ENCODE measurements around the gene HGS. TPM values are rescaled to one million over a fixed set of nuclear protein-coding genes. Genes with fewer than 3 reads are reported as not detected.

The HGS gene
- polyA plus RNA-seq, 4 donors, result 88.9 to 110 (median 96.0) TPM

DNA sequence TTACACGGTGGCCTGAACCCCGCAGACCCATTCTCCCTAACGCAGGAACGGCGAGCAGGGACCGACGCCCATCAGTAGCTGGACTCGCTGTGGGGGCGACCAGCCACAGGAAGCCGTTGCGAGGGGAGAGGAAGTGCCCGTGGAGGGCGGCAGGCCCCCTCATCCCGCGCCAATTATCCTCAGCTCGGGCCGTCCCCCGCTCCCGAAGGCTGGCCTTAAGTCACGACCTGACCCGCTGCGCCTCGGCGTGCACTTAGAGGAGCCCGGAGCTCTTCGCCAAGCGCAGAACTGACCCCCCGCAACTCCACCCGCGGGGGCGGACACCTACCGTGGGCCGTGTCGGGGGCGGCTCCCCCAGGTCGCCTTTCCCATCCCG is 615 bp upstream of the HGS start:
- DNase-seq (ENCODE audit: low read depth in 4 of 4, low spot score in 3 of 4), result no peak

DNA sequence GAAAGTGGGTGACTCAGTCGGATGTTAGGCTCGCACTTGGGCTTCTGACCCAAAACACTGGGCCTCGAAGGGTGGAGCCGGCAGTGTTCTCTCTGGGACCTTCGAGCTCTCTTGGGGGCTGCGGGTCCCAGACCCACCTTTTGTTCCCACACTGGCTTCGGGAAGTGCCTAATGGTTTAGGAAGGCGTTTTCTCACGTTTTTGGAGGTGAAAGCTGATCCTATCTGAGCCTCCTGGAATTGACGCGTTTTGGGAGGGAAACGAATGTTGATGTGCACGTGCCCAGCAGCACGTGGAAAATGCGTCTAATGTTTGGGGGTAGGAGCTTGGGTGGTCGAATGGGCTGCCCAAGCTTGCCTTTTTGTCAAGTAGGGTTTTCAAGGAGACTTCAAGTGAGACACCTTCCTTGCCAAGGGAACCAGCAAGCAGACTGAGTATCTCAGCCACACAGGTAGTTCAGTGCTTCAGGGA is 666 bp downstream of the HGS start:
- DNase-seq (ENCODE audit: low read depth in 4 of 4, low spot score in 3 of 4), result no peak

DNA sequence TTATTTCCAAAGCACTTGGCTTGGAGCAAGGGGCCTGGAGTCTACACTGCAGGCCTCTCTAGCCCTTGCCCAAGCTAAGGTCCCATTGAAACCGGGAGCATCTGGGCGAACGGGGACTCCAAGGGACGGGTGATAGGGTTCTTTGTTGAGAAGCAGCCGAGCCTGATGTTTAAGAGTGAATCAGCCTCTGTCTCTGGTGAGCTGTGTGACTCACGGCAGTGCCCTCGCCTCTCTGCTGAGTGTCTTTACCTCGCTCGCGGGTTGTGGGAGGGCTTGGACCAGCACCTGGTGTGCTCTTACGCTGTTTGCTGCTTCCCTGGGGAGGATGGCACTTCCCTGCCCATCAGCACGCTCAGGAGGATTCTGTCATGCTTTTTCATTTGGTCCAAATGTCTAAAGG is 1.3 kb downstream of the HGS start:
- no peak for DNase-seq (ENCODE audit: low read depth in 4 of 4, low spot score in 3 of 4)

DNA sequence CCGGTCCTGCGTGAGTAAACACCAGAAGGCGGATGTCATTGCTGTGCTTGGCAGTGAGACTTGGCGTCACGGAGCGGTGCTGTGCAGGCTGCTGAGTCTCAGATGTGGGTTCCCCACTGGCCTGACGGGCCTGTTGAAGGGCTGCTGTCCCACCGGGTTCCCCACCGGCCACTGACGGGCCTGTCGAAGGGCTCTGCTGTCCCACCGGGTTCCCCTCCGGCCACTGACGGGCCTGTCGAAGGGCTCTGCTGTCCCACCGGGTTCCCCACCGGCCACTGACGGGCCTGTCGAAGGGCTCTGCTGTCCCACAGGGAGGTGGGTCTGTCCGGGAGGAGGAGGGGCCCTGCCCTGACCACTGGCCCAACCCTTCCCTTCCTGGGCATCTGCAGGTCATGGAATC is 2.8 kb downstream of the HGS start:
- DNase-seq (ENCODE audit: low read depth in 4 of 4, low spot score in 3 of 4), result no peak

DNA sequence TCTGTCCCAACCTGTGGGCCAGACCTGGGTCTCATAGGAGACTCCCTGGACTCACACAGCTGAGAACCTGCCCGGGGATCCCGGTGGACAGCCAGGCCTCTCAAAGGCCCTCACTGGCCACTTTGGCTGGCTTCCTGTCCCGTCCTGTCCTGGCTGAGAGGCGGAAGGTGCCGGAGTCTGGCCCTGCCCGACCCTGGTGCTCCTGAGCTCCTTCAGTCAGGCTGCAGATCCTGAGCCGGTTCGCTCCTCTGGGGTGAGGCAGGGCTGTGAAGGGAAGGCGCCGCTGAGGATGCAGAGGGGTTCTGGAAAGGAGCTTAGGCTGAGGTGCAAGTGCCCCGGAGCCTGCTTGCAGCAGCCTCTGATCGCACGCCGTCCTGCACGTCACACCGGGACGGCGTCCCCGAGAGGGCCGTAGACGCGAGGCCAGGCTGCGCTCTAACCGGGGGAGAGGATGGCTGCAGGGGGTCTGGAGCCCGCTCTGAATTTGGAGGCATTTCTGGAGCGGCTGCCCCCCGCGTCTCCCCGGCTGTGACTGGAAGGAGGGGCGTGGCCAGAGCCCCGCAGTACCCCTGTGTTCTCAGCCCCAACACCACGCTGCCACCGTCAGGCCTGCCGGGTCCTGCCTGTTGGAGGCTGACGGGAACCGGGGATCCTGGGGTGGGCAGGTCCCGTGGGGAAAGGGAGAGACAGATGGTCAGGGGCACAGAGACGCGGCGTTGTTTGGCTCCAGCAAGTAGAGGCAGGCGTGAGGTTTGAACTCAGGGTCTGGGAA is 4.1 kb downstream of the HGS start:
- no peak for DNase-seq (ENCODE audit: low read depth in 4 of 4, low spot score in 3 of 4)

DNA sequence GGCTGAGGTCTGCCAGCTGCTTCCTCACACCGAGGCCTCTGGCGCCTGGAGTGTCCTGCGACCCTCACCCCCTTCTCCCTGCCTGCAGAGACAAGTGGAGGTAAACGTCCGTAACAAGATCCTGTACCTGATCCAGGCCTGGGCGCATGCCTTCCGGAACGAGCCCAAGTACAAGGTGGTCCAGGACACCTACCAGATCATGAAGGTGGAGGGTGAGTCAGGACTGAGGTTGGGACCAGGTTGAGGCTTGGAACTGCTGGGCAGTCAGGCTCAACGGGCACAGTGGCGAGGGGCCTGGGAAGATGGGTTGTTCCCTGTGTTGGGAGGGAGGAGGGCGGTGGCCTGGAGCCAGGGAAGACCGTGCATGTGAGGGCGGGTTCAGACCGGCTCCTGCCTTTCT is 4.8 kb downstream of the HGS start:
- DNase-seq (ENCODE audit: low read depth in 4 of 4, low spot score in 3 of 4), result no peak

DNA sequence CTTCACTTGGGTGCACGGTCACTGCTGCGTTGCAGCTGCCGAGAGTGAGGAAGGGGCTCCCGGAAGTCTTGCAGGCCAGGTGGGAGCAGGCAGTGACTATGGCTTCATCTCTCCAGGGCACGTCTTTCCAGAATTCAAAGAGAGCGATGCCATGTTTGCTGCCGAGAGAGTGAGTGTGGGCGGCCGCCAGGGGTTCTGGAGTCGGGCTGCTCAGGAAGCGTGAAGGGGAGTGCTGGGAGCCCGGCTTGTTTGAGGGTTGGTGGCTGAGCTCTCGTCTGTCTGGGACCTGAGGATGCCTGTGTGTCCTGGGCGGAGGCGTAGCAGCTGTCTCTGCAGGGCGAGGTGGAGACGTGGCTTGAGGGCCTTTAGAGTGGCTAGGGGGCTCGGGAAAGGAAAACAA is 6.3 kb downstream of the HGS start:
- no peak for DNase-seq (ENCODE audit: low read depth in 4 of 4, low spot score in 3 of 4)

DNA sequence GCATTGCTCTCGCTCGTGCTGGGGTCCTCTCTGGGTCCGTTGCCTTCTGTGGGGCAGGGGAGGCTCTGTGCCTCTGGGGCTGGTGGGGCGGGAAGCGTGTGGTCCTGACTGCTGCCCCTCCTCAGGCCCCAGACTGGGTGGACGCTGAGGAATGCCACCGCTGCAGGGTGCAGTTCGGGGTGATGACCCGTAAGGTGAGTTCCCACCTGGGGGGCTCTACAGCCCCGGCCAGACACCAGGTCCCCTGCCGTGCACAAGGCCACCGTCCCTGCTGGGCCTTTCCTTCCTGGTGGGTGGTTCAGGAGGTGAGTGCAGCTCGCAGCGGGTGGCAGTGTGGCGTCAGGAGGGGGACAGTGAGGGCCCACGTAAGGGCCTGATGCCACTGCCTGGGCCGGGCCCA is 6.7 kb downstream of the HGS start:
- DNase-seq (ENCODE audit: low read depth in 4 of 4, low spot score in 3 of 4), result no peak

DNA sequence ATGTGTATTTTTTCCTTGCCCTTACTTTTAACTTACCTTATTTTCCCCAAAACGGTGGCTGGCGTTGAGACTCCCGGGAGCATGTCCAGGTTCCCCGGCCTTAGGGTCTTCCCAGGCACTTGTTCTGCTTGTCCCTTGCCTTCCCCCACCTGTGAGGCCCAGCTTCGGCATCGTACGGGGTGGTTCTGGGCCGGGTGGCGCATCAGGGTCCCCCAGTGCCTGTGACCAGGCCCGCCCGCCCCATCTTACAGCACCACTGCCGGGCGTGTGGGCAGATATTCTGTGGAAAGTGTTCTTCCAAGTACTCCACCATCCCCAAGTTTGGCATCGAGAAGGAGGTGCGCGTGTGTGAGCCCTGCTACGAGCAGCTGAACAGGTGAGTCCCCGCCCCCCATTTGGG is 7.4 kb downstream of the HGS start:
- DNase-seq (ENCODE audit: low read depth in 4 of 4, low spot score in 3 of 4), result no peak

DNA sequence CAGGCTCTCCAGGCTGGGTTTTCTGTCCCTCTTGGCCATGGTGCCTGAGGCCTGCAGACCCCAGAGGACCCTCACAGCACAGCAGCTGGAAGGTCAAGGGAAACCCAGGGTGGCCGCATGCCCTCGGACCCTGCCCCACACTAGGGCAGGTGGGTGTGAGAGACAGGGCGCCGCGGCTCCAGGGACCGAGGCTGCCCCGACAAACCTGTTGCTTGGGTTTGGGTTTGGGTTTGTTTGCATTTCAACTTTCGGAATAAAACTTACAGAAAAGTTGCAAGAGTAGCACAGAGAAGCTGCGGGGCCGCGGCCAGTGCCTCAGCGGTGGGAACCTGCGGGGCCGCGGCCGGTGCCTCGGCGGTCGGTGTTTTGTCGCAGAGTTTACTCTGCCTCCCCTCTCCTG is 7.8 kb downstream of the HGS start:
- DNase-seq (ENCODE audit: low read depth in 4 of 4, low spot score in 3 of 4), result no peak

DNA sequence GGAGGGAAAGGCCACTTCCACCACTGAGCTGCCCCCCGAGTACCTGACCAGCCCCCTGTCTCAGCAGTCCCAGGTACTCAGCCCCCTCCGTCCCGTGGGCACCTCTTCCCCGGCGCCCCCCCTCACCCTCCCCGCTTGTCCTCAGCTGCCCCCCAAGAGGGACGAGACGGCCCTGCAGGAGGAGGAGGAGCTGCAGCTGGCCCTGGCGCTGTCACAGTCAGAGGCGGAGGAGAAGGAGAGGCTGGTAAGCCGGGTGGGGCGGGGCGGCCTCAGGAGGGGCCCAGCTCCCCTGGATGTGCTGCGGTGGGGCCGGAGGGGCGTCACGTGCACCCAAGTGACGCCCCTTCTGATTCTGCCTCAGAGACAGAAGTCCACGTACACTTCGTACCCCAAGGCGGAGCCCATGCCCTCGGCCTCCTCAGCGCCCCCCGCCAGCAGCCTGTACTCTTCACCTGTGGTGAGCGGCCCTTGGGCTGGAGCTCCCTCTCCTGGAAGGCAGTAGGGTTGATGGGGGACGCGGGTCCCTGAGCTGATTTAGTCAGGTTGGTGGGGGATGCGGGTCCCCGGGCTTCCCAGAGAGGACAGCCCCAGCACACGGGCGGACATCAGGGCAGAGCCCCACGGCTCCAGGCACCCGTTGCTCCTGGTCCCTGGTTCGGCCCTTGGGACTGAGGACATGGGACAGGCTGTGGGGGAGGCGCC is 9.8 kb downstream of the HGS start:
- no peak for DNase-seq (ENCODE audit: low read depth in 4 of 4, low spot score in 3 of 4)

DNA sequence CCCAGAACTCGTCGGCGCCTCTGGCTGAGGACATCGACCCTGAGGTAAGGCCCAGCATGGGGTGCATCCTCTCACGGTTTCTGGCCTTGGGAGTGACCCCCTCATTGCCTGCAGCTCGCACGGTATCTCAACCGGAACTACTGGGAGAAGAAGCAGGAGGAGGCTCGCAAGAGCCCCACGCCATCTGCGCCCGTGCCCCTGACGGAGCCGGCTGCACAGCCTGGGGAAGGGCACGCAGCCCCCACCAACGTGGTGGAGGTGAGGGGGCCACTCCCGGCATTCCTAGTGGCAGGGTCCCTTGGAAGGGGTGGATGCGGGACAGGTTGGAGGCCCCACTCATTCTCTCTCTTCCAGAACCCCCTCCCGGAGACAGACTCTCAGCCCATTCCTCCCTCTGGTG is 11.0 kb downstream of the HGS start:
- DNase-seq (ENCODE audit: low read depth in 4 of 4, low spot score in 3 of 4), result no peak

DNA sequence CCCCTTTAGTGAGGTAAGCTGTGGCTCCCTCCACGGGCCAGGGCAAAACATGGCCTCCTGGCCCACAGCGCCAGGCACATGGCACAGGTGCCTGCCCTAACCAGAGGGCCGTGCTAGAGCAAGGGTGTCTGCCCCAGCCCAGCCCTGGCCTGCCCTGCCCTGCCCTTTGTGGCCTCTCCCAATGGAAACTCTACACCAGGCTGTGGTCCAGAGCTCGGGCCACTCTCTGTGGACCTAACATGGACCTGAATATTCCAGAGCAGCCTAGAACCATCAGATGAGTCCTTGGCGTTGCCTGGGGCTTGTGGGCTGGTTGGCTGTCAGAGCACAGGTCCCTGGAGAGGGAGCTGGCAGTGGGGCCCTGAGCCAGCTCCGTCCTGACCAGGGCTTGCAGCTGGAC is 11.4 kb downstream of the HGS start:
- no peak for DNase-seq (ENCODE audit: low read depth in 4 of 4, low spot score in 3 of 4)

DNA sequence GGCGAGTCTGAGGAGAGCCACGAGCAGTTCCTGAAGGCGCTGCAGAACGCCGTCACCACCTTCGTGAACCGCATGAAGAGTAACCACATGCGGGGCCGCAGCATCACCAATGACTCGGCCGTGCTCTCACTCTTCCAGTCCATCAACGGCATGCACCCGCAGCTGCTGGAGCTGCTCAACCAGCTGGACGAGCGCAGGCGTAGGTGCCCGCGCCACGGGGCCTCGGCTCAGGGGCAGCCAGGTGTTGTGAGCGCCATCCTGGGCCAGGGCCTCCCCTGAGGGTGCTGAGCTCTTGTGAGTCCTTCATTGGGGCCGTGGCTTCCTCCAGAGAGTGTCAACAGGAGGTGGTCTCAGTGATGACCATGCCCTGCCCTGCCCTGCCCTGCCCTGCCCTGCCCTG is 12.0 kb downstream of the HGS start:
- DNase-seq (ENCODE audit: low read depth in 4 of 4, low spot score in 3 of 4), result no peak

DNA sequence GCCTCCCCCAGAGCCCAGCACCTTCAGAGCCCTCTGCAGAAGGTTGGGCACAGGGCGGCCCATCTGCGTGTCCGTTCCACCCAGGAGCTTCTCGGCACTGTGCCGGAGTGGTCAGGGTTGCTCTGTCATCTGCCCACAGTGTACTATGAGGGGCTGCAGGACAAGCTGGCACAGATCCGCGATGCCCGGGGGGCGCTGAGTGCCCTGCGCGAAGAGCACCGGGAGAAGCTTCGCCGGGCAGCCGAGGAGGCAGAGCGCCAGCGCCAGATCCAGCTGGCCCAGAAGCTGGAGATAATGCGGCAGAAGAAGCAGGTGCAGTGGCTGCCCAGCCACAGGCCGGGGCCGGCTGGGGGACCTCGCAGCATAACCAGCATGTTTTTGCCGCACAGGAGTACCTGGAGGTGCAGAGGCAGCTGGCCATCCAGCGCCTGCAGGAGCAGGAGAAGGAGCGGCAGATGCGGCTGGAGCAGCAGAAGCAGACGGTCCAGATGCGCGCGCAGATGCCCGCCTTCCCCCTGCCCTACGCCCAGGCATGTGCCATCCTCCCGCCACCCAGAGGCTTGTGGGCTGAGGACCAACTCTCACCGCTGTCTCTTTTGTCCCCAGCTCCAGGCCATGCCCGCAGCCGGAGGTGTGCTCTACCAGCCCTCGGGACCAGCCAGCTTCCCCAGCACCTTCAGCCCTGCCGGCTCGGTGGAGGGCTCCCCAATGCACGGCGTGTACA is 12.6 kb downstream of the HGS start:
- DNase-seq (ENCODE audit: low read depth in 4 of 4, low spot score in 3 of 4), result no peak

DNA sequence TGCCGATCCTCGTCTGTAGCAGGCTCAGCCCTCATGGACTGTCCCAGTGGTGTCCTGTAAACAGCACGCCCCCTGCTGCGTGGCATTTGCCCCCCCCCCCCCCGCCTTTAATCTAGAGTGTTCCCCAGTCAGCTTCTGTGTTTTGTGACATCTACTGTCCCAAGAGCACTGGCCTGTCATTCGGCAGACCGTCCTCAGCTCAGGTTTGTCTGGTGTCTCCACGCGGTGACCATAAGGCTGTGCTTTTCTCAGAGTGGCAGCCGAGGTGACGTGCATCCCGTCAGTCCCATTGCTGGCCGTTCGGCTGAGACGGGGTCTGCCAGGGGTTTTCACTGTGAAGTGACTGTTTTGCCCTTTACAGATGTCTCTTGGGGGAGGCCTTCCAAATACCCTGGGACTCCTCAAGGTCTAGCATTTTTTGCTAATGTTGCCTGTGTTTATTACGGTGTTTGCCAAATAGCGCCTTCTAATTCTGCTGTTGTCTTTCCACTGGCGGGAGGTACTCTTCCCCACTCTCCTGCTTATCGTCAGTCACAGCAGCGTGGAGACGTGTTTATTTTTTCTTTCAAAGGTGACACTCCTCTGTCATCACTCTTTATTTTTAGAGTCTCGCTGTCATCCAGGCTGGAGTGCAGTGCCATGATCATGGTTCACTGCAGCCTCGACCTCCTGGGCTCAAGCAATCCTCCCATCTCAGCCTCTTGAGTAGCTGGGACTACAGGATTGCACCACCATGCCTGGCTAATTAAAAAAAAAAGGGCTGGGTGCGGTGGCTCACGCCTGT is 13.6 kb downstream of the HGS start:
- no peak for DNase-seq (ENCODE audit: low read depth in 4 of 4, low spot score in 3 of 4)

DNA sequence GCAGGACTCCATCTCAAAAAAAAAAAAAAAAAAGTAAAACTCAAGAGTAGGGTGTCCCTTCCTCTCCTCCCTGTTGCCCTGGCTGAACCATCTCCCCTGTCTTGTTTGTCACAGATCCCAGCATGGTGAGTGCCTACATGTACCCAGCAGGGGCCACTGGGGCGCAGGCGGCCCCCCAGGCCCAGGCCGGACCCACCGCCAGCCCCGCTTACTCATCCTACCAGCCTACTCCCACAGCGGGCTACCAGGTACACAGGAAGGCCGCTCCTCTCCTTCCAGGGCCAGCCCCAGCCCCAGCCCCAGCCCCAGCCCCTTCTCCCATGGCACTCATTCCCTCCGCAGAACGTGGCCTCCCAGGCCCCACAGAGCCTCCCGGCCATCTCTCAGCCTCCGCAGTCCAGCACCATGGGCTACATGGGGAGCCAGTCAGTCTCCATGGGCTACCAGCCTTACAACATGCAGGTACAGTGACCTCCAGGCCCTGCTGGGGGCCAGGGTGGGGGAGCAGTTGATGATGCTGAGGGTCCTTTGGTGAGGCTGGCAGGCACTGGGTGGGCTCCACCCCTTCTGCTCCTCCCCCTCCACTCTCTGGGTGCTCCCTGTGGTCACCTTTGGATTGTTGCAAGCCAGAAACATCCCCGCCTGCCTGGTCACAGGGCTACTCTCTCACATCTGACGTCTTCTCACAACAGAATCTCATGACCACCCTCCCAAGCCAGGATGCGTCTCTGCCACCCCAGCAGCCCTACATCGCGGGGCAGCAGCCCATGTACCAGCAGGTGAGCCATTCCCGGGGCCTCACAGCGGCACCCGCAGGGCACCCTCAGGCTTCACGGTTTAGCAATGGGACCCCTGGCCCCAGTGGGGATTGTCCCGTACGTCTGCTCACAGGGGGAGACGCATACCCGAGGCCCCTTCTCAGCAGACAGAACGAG is 16.8 kb downstream of the HGS start:
- no peak for DNase-seq (ENCODE audit: low read depth in 4 of 4, low spot score in 3 of 4)

DNA sequence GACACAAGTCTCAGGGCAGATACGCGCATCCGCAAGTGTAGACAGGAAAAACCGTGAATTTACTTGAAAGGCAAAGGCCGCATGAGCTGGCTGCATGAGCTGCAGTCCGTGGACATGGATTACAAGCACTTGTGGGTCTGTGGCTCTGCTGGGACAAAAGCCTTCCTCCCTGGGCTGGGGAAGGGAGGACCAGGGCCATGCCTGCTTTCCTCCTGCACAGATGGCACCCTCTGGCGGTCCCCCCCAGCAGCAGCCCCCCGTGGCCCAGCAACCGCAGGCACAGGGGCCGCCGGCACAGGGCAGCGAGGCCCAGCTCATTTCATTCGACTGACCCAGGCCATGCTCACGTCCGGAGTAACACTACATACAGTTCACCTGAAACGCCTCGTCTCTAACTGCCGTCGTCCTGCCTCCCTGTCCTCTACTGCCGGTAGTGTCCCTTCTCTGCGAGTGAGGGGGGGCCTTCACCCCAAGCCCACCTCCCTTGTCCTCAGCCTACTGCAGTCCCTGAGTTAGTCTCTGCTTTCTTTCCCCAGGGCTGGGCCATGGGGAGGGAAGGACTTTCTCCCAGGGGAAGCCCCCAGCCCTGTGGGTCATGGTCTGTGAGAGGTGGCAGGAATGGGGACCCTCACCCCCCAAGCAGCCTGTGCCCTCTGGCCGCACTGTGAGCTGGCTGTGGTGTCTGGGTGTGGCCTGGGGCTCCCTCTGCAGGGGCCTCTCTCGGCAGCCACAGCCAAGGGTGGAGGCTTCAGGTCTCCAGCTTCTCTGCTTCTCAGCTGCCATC is 17.7 kb downstream of the HGS start:
- DNase-seq (ENCODE audit: low read depth in 4 of 4, low spot score in 3 of 4), result no peak
